H9 (cell line): ENCODE measurements around the gene PRR14. TPM values are rescaled to one million over a fixed set of nuclear protein-coding genes. Genes with fewer than 3 reads are reported as not detected.

Source experiments
- DNase-seq: peaks from one replicate; pipeline ENCODE4 v3.0.0-alpha.2; 2017
- H2AFZ ChIP-seq: one replicate; pipeline ENCODE4 v1.6.1; 2013; ENCODE audit warnings: mild to moderate bottlenecking, low read length, control low read depth, moderate library complexity
- H2AK5ac ChIP-seq: 2 replicates; pipeline ENCODE4 v1.6.1; 2013; ENCODE audit warnings: low read length, control low read depth, mixed read lengths; ENCODE audit not compliant: insufficient read length
- H2BK120ac ChIP-seq: one replicate; pipeline ENCODE4 v1.6.1; 2013; ENCODE audit warnings: low read depth, mild to moderate bottlenecking, low read length, control low read depth, inconsistent platforms; ENCODE audit not compliant: poor library complexity, severe bottlenecking
- H2BK12ac ChIP-seq: 2 replicates; pipeline ENCODE4 v1.6.1; 2013; ENCODE audit warnings: low read length, control low read depth, mixed read lengths, low read depth; ENCODE audit not compliant: insufficient read length
- H2BK15ac ChIP-seq: 2 replicates; pipeline ENCODE4 v1.6.1; 2013; ENCODE audit warnings: low read depth, low read length, control low read depth
- H2BK20ac ChIP-seq: one replicate; pipeline ENCODE4 v1.6.1; 2013; ENCODE audit warnings: low read depth, mild to moderate bottlenecking, low read length, control low read depth, inconsistent platforms; ENCODE audit not compliant: poor library complexity, severe bottlenecking
- H2BK5ac ChIP-seq: 2 replicates; pipeline ENCODE4 v1.6.1; 2013; ENCODE audit warnings: low read length, control low read depth, mixed read lengths; ENCODE audit not compliant: insufficient read length
- H3K14ac ChIP-seq: 2 replicates; pipeline ENCODE4 v1.6.1; 2013; ENCODE audit warnings: low read length, control low read depth; ENCODE audit not compliant: insufficient read depth
- H3K18ac ChIP-seq: 2 replicates; pipeline ENCODE4 v1.6.1; 2013; ENCODE audit warnings: low read depth, mild to moderate bottlenecking, mixed read lengths, low read length, control low read depth; ENCODE audit not compliant: insufficient read length
- H3K23ac ChIP-seq: 2 replicates; pipeline ENCODE4 v1.6.1; 2013; ENCODE audit warnings: low read length, control low read depth, mixed read lengths, low read depth; ENCODE audit not compliant: insufficient read length
- H3K23me2 ChIP-seq: 2 replicates; pipeline ENCODE4 v1.6.1; 2013; ENCODE audit warnings: low read depth, mild to moderate bottlenecking, mixed read lengths, low read length, control low read depth; ENCODE audit not compliant: insufficient read length, poor library complexity, severe bottlenecking
- H3K27ac ChIP-seq: 2 replicates; pipeline ENCODE4 v1.5.1; 2013; ENCODE audit warnings: low read length, control low read depth, mixed read lengths, low read depth; ENCODE audit not compliant: insufficient read length
- H3K27me3 ChIP-seq: 2 replicates; pipeline ENCODE4 v1.6.1; 2013; ENCODE audit warnings: low read length, control low read depth, inconsistent platforms; ENCODE audit not compliant: insufficient read depth
- H3K4ac ChIP-seq: 2 replicates; pipeline ENCODE4 v1.6.1; 2013; ENCODE audit warnings: low read depth, mild to moderate bottlenecking, control low read depth, inconsistent platforms, low read length, moderate library complexity
- H3K4me1 ChIP-seq: 2 replicates; pipeline ENCODE4 v1.6.1; 2013; ENCODE audit warnings: low read length, control low read depth, inconsistent platforms; ENCODE audit not compliant: insufficient read depth
- H3K4me2 ChIP-seq: 2 replicates; pipeline ENCODE4 v1.6.1; 2013; ENCODE audit warnings: low read length, control low read depth, mixed read lengths; ENCODE audit not compliant: insufficient read length, insufficient read depth
- H3K56ac ChIP-seq: 2 replicates; pipeline ENCODE4 v1.6.1; 2013; ENCODE audit warnings: low read depth, mild to moderate bottlenecking, mixed read lengths, low read length, control low read depth; ENCODE audit not compliant: insufficient read length
- H3K79me1 ChIP-seq: 2 replicates; pipeline ENCODE4 v1.6.1; 2013; ENCODE audit warnings: low read depth, mild to moderate bottlenecking, moderate library complexity, low read length, control low read depth, inconsistent platforms; ENCODE audit not compliant: insufficient read depth, poor library complexity, severe bottlenecking
- H3K79me2 ChIP-seq: 2 replicates; pipeline ENCODE4 v1.6.1; 2013; ENCODE audit warnings: low read length, control low read depth, inconsistent platforms; ENCODE audit not compliant: insufficient read depth
- H3K9ac ChIP-seq: 2 replicates; pipeline ENCODE4 v1.6.1; 2013; ENCODE audit warnings: low read length, control low read depth, mixed read lengths; ENCODE audit not compliant: insufficient read length; ENCODE audit errors: extremely low read depth
- H3K9me3 ChIP-seq: one replicate; pipeline ENCODE4 v1.6.1; 2013; ENCODE audit warnings: low read depth, low read length, inconsistent platforms; ENCODE audit not compliant: control insufficient read depth
- H3T11ph ChIP-seq: one replicate; pipeline ENCODE4 v1.6.1; 2013; ENCODE audit warnings: mild to moderate bottlenecking, low read length, control low read depth, inconsistent platforms
- H4K20me1 ChIP-seq: one replicate; pipeline ENCODE4 v1.6.1; 2013; ENCODE audit not compliant: control insufficient read depth, insufficient read length, insufficient read depth
- H4K5ac ChIP-seq: 2 replicates; pipeline ENCODE4 v1.6.1; 2013; ENCODE audit warnings: low read depth, mild to moderate bottlenecking, mixed read lengths, low read length, control low read depth; ENCODE audit not compliant: insufficient read length
- H4K8ac ChIP-seq: replicated peaks from 2 replicates; pipeline ENCODE4 v1.6.1; 2013; ENCODE audit warnings: low read length, control low read depth, mixed read lengths, low read depth; ENCODE audit not compliant: insufficient read length
- H4K91ac ChIP-seq: 2 replicates; pipeline ENCODE4 v1.6.1; 2013; ENCODE audit warnings: low read depth, mild to moderate bottlenecking, moderate library complexity, mixed read lengths, low read length, control low read depth; ENCODE audit not compliant: insufficient read length
- H3K27ac Mint-ChIP-seq, 3 experiments: 2 replicates in 2 of 3; 3 replicates in 1 of 3; pipeline ENCODE4 v1.8.0; 2020 to 2021; ENCODE audit warnings: mixed read lengths in 3 of 3, mild to moderate bottlenecking in 1 of 3, moderate library complexity in 1 of 3
- H3K27me3 Mint-ChIP-seq: 2 replicates; pipeline ENCODE4 v1.8.0; 2021; ENCODE audit warnings: low read depth, mild to moderate bottlenecking, moderate library complexity, mixed read lengths
- H3K36me3 Mint-ChIP-seq, 3 experiments: 2 replicates in 2 of 3; 3 replicates in 1 of 3; pipeline ENCODE4 v1.8.0; 2020 to 2021; ENCODE audit warnings: low read depth in 3 of 3, mixed read lengths in 3 of 3; ENCODE audit not compliant: insufficient read depth in 1 of 3
- H3K4me1 Mint-ChIP-seq, 2 experiments: 2 replicates each; pipeline ENCODE4 v1.8.0; 2020; ENCODE audit warnings: mixed read lengths in 2 of 2
- H3K4me3 Mint-ChIP-seq, 2 experiments: 2 replicates in 1 of 2; 3 replicates in 1 of 2; pipeline ENCODE4 v1.8.0; 2020 to 2021; ENCODE audit warnings: mild to moderate bottlenecking in 2 of 2, mixed read lengths in 2 of 2, moderate library complexity in 1 of 2
- H3K9me3 Mint-ChIP-seq, 2 experiments: 2 replicates in 1 of 2; 3 replicates in 1 of 2; pipeline ENCODE4 v1.8.0; 2020; ENCODE audit warnings: mild to moderate bottlenecking in 2 of 2, mixed read lengths in 2 of 2, moderate library complexity in 1 of 2
- CTCF ChIP-seq: fragments of 200-600 bp; sonication (generic); conservative IDR thresholded peaks from 3 replicates; pipeline ENCODE4 v1.8.0; 2021; ENCODE audit warnings: antibody characterized with exemption, mild to moderate bottlenecking
- WGBS: extraction: QIAGEN DNeasy Blood & Tissue Kit; methylation state at CpG from one replicate; pipeline ENCODE4 v1.1.7; 2013; ENCODE audit warnings: missing lambda C conversion rate, low lambda C conversion rate, mixed read lengths; ENCODE audit not compliant: insufficient read length; ENCODE audit errors: extremely low coverage; 5-methylcytosine and 5-hydroxymethylcytosine counted together
- total RNA-seq: library from RNA; stranded (reverse); gene quantifications from 2 replicates; pipeline ENCODE4 v1.2.1, GENCODE V29; 2021

Gene PRR14
- total RNA-seq, 1 experiment from 2014 or later = 11.6 TPM

DNA sequence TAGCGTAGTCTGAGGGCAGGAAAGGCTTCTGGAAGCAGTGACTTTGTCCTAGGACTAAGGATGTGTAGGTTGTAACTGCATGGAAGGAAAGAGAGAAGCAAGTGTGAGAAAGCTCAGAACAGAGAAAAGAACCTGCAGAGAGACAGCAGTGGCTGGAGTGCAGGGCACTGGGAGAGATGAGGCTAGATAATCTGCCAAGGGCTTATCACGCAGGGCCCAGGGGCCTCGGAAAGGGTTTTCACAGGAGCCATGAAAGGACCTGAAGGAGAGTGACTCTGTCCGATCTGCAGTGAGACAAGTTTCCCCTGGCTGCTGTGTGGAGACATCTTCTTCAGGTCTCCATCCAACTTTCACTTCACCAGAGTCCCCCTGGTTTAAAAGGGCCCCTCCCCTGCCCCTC, 41.1 kb downstream of the PRR14 start:
- no peak overlapping the region for H2AK5ac ChIP-seq
- no peak overlapping the region for H2BK120ac ChIP-seq
- no peaks in the 10 kb centered on the region for H3K23me2 ChIP-seq
- TF ChIP-seq CTCF = no peak
- Mint-ChIP-seq H3K9me3 (peaks cover 0 to 5% of the 10 kb centered on the region in 2 experiments; a peak in 3 of 5 replicates), H3K36me3 (no peaks in the 10 kb centered on the region), H3K27me3 (peaks cover 100% of the 10 kb centered on the region), H3K4me3 (no peak overlapping the region), H3K27ac (no peak overlapping the region), H3K4me1 (peaks cover 15 to 20% of the 10 kb centered on the region in 2 experiments)
- H3K56ac ChIP-seq = no peak overlapping the region
- no peak overlapping the region for H2BK5ac ChIP-seq
- no peak overlapping the region for H3K4ac ChIP-seq
- no peaks in the 10 kb centered on the region for H4K20me1 ChIP-seq
- H3K27ac ChIP-seq = no peak overlapping the region
- no peak overlapping the region for H2BK20ac ChIP-seq
- H4K5ac ChIP-seq = no peak overlapping the region
- WGBS = no CpG with 5 or more reads among the region's 4 CpGs
- H3T11ph ChIP-seq = no peak overlapping the region
- H3K18ac ChIP-seq = no peak overlapping the region
- H2AFZ ChIP-seq = no peak overlapping the region
- no peaks in the 10 kb centered on the region for H3K9me3 ChIP-seq
- H3K14ac ChIP-seq = no peak overlapping the region
- no peak overlapping the region for H2BK15ac ChIP-seq
- no peaks in the 10 kb centered on the region for H3K79me2 ChIP-seq
- H3K27me3 ChIP-seq = peaks cover 74% of the 10 kb centered on the region
- no peak overlapping the region for H2BK12ac ChIP-seq
- H3K9ac ChIP-seq = no peak overlapping the region
- no peak overlapping the region for H4K91ac ChIP-seq
- no peak overlapping the region for H3K23ac ChIP-seq
- no peaks in the 10 kb centered on the region for H3K4me1 ChIP-seq
- no peak for DNase-seq
- no peak overlapping the region for H4K8ac ChIP-seq
- H3K79me1 ChIP-seq = no peaks in the 10 kb centered on the region
- peak overlapping the region; percentile 16 for H3K4me2 ChIP-seq
